BLaER1 treated with 17β-estradiol and CSF1 and Interleukin-3, amounts not matched to agents 10 nM and 100 nM (cell line): ENCODE measurements around the gene TGFBR3.
A peak's percentile ranks its signal among the peaks of the same experiment; 100 is the strongest.

Experiments used
- H3K27ac ChIP-seq, 11 experiments: shearing (Covaris generic); formaldehyde crosslinking; 2 replicates each; pipeline ENCODE4 v1.8.1; 2022
- H3K27me3 ChIP-seq, 11 experiments: shearing (Covaris generic); formaldehyde crosslinking; 2 replicates each; pipeline ENCODE4 v1.8.1; 2022
- H3K36me3 ChIP-seq, 11 experiments: shearing (Covaris generic); formaldehyde crosslinking; 2 replicates each; pipeline ENCODE4 v1.8.1; 2022
- H3K4me1 ChIP-seq, 10 experiments: shearing (Covaris generic); formaldehyde crosslinking; 2 replicates each; pipeline ENCODE4 v1.8.1; 2022
- H3K4me2 ChIP-seq, 11 experiments: shearing (Covaris generic); formaldehyde crosslinking; 2 replicates each; pipeline ENCODE4 v1.8.1; 2022
- H3K4me3 ChIP-seq, 10 experiments: shearing (Covaris generic); formaldehyde crosslinking; 2 replicates each; pipeline ENCODE4 v1.8.1; 2022
- H3K9ac ChIP-seq, 11 experiments: shearing (Covaris generic); formaldehyde crosslinking; 2 replicates each; pipeline ENCODE4 v1.8.1; 2022
- H3K9me3 ChIP-seq, 11 experiments: shearing (Covaris generic); formaldehyde crosslinking; replicated peaks in 1 of 11; 2 replicates each; pipeline ENCODE4 v1.8.1; 2022
- H4K20me1 ChIP-seq, 11 experiments: shearing (Covaris generic); formaldehyde crosslinking; 2 replicates each; pipeline ENCODE4 v1.8.1; 2022
- Cebpa-rat ChIP-seq, 11 experiments: shearing (Covaris generic); IDR thresholded peaks; 2 replicates each; pipeline ENCODE4 v1.8.1; 2022

TGFBR3 gene

GRCh38 chr1:91731815-91732214 is 154.1 kb downstream of the TGFBR3 start:
- Histone ChIP-seq H3K4me1 (peaks cover 37 to 53% (median 43%) of the 10 kb centered on the region in 10 experiments), H3K4me3 (no peak overlapping the region; a peak in 1 of 20 replicates), H3K27me3 (peaks cover 0 to 23% (median 0%) of the 10 kb centered on the region in 11 experiments; a peak in 3 of 22 replicates), H4K20me1 (peaks cover 0 to 6% (median 0%) of the 10 kb centered on the region in 11 experiments; a peak in 1 of 22 replicates), H3K4me2 (peak overlapping the region; percentile 57 to 89 (median 84)), H3K9ac (peak overlapping the region in 4 of 11 experiments; percentile 15 to 43 (median 17); a peak in 4 of 22 replicates), H3K36me3 (peaks cover 0 to 6% (median 0%) of the 10 kb centered on the region in 11 experiments; a peak in 1 of 22 replicates), H3K9me3 (no peaks in the 10 kb centered on the region), H3K27ac (peak overlapping the region in 9 of 11 experiments; percentile 18 to 63 (median 47); a peak in 11 of 22 replicates)
- no peak for TF ChIP-seq Cebpa-rat (IDR thresholded peaks at IDR 0.05)

GRCh38 chr1:91730801-91731732 is 154.9 kb downstream of the TGFBR3 start:
- H3K4me1 ChIP-seq, result peaks cover 37 to 53% (median 46%) of the 10 kb centered on the region in 10 experiments
- H3K4me3 ChIP-seq, result peak overlapping the region in 2 of 10 experiments; percentile 6 to 9; a peak in 2 of 20 replicates
- TF ChIP-seq Cebpa-rat (IDR thresholded peaks at IDR 0.05), result no peak; a peak in 1 of 22 replicates
- H4K20me1 ChIP-seq, result peaks cover 0 to 6% (median 0%) of the 10 kb centered on the region in 11 experiments; a peak in 1 of 22 replicates
- no peaks in the 10 kb centered on the region for H3K9me3 ChIP-seq
- H3K4me2 ChIP-seq, result peak overlapping the region; percentile 57 to 89 (median 84)
- H3K36me3 ChIP-seq, result peaks cover 0 to 6% (median 0%) of the 10 kb centered on the region in 11 experiments; a peak in 1 of 22 replicates
- peaks cover 0 to 23% (median 0%) of the 10 kb centered on the region in 11 experiments; a peak in 3 of 22 replicates for H3K27me3 ChIP-seq
- peak overlapping the region in 4 of 11 experiments; percentile 10 to 43 (median 28); a peak in 4 of 22 replicates for H3K9ac ChIP-seq
- H3K27ac ChIP-seq, result peak overlapping the region in 6 of 11 experiments; percentile 13 to 63 (median 34); a peak in 8 of 22 replicates

- H3K9ac ChIP-seq, result no peak overlapping the region
- H3K9me3 ChIP-seq, result no peaks in the 10 kb centered on the region
- no peak overlapping the region for H3K4me3 ChIP-seq
- peaks cover 0 to 23% (median 0%) of the 10 kb centered on the region in 11 experiments; a peak in 3 of 22 replicates for H3K27me3 ChIP-seq
- H3K27ac ChIP-seq, result no peak overlapping the region
- no peak for TF ChIP-seq Cebpa-rat (IDR thresholded peaks at IDR 0.05)
- H3K4me1 ChIP-seq, result peaks cover 37 to 57% (median 45%) of the 10 kb centered on the region in 10 experiments
- H3K36me3 ChIP-seq, result peaks cover 0 to 6% (median 0%) of the 10 kb centered on the region in 11 experiments; a peak in 1 of 22 replicates
- H4K20me1 ChIP-seq, result peaks cover 0 to 6% (median 0%) of the 10 kb centered on the region in 11 experiments; a peak in 1 of 22 replicates
- H3K4me2 ChIP-seq, result peak overlapping the region; percentile 9 to 89 (median 80)
Measured at GRCh38 chr1:91729621-91730358, 156.2 kb downstream of the TGFBR3 start.

GRCh38 chr1:91727763-91728162 is 158.2 kb downstream of the TGFBR3 start:
- Histone ChIP-seq H3K4me1 (peaks cover 30 to 64% (median 51%) of the 10 kb centered on the region in 10 experiments), H3K9ac (no peak overlapping the region), H3K9me3 (no peaks in the 10 kb centered on the region), H3K4me2 (no peak overlapping the region), H3K36me3 (peaks cover 0 to 6% (median 0%) of the 10 kb centered on the region in 11 experiments; a peak in 1 of 22 replicates), H3K27ac (no peak overlapping the region), H3K4me3 (no peak overlapping the region), H4K20me1 (peaks cover 0 to 6% (median 0%) of the 10 kb centered on the region in 11 experiments; a peak in 1 of 22 replicates), H3K27me3 (peaks cover 0 to 17% (median 0%) of the 10 kb centered on the region in 11 experiments; a peak in 3 of 22 replicates)
- no peak for TF ChIP-seq Cebpa-rat (IDR thresholded peaks at IDR 0.05)

- H3K4me3 ChIP-seq, result no peak overlapping the region
- no peak overlapping the region for H3K9ac ChIP-seq
- H3K27ac ChIP-seq, result no peak overlapping the region
- peaks cover 14 to 48% (median 35%) of the 10 kb centered on the region in 10 experiments for H3K4me1 ChIP-seq
- peaks cover 0 to 7% (median 0%) of the 10 kb centered on the region in 11 experiments; a peak in 3 of 22 replicates for H3K27me3 ChIP-seq
- peaks cover 0 to 3% (median 0%) of the 10 kb centered on the region in 11 experiments; a peak in 3 of 22 replicates for H3K9me3 ChIP-seq
- no peak for TF ChIP-seq Cebpa-rat (IDR thresholded peaks at IDR 0.05)
- H4K20me1 ChIP-seq, result 0 out of 22 replicates have a peak, but pooled peaks cover 0 to 1% (median 0%) of the 10 kb centered on the region in 11 experiments
- peaks cover 0 to 10% (median 0%) of the 10 kb centered on the region in 11 experiments; a peak in 2 of 22 replicates for H3K36me3 ChIP-seq
- H3K4me2 ChIP-seq, result peak overlapping the region in 5 of 11 experiments; percentile 1 to 43 (median 17); a peak in 7 of 22 replicates
Measured at GRCh38 chr1:91725989-91726721, 159.8 kb downstream of the TGFBR3 start.

GRCh38 chr1:91725618-91725988 is 160.3 kb downstream of the TGFBR3 start:
- Histone ChIP-seq H3K36me3 (peaks cover 0 to 15% (median 0%) of the 10 kb centered on the region in 11 experiments; a peak in 2 of 22 replicates), H3K9ac (no peak overlapping the region), H3K27me3 (peaks cover 0 to 1% (median 0%) of the 10 kb centered on the region in 11 experiments; a peak in 2 of 22 replicates)

GRCh38 chr1:91724644-91725043 is 161.3 kb downstream of the TGFBR3 start:
- TF ChIP-seq Cebpa-rat (IDR thresholded peaks at IDR 0.05), result no peak
- H3K27me3 ChIP-seq, result no peaks in the 10 kb centered on the region

More at GRCh38 chr1:91725618-91725988, 160.3 kb downstream of the TGFBR3 start:
- no peaks in the 10 kb centered on the region for H4K20me1 ChIP-seq
- peaks cover 0 to 4% (median 0%) of the 10 kb centered on the region in 11 experiments; a peak in 3 of 22 replicates for H3K9me3 ChIP-seq
- peaks cover 9 to 42% (median 29%) of the 10 kb centered on the region in 10 experiments for H3K4me1 ChIP-seq
- H3K4me2 ChIP-seq, result peak overlapping the region in 1 of 11 experiments; percentile 17; a peak in 1 of 22 replicates
- H3K4me3 ChIP-seq, result no peak overlapping the region
- TF ChIP-seq Cebpa-rat (IDR thresholded peaks at IDR 0.05), result no peak
- no peak overlapping the region for H3K27ac ChIP-seq

More at GRCh38 chr1:91724644-91725043, 161.3 kb downstream of the TGFBR3 start:
- Histone ChIP-seq H3K9ac (no peak overlapping the region), H3K4me3 (no peak overlapping the region), H4K20me1 (no peaks in the 10 kb centered on the region), H3K9me3 (peaks cover 0 to 10% (median under 1%) of the 10 kb centered on the region in 11 experiments; a peak in 5 of 22 replicates), H3K4me2 (peak overlapping the region in 8 of 11 experiments; percentile 17 to 64 (median 56); a peak in 13 of 22 replicates), H3K27ac (no peak overlapping the region), H3K36me3 (peaks cover 0 to 18% (median 0%) of the 10 kb centered on the region in 11 experiments; a peak in 6 of 22 replicates), H3K4me1 (peaks cover 0 to 33% (median 20%) of the 10 kb centered on the region in 10 experiments; a peak in 17 of 20 replicates)
